Brain microvascular endothelial cell (primary cell): ENCODE data around the gene CAMK4.
"Not testable (repeated sequence)": the region's sequence is repeated elsewhere in the genome, so short reads cannot be mapped to it uniquely, and the experiment has no call there.

Experiments
- DNase-seq: peaks from one replicate; pipeline ENCODE4 v3.0.0-alpha.2; 2020
- H3K27ac ChIP-seq: fragments of 250-450 bp; sonication (Bioruptor Pico); 2 replicates; pipeline ENCODE4 v1.5.1; 2020; ENCODE audit warnings: mild to moderate bottlenecking, moderate library complexity
- H3K27me3 ChIP-seq: fragments of 250-450 bp; sonication (Bioruptor Pico); replicated peaks from 2 replicates; pipeline ENCODE4 v1.5.1; 2020; ENCODE audit warnings: mild to moderate bottlenecking
- H3K36me3 ChIP-seq: fragments of 250-450 bp; sonication (Bioruptor Pico); replicated peaks from 2 replicates; pipeline ENCODE4 v1.5.1; 2020; ENCODE audit warnings: mild to moderate bottlenecking
- H3K4me3 ChIP-seq: 2 replicates; pipeline ENCODE4 v1.5.1; 2011; ENCODE audit warnings: low read depth, mild to moderate bottlenecking, control low read depth, low read length, moderate library complexity
- CTCF ChIP-seq: IDR thresholded peaks from 2 replicates; pipeline ENCODE4 v1.5.1; 2011; ENCODE audit warnings: low read depth, mild to moderate bottlenecking, moderate library complexity, low read length, control low read depth, inconsistent platforms; ENCODE audit errors: missing control alignments
- in situ Hi-C: cut with HindIII; loops from 2 replicates; pipeline ENCODE4 v1.10.0; 2017; ENCODE audit warnings: low sequenced_read_pairs, low pct_ligation_motif_present

CAMK4 gene

GRCh38 chr5:111255169-111255568 lies 31.0 kb downstream of the CAMK4 start:
- no peak for TF ChIP-seq CTCF

GRCh38 chr5:111256128-111256527 lies 31.9 kb downstream of the CAMK4 start:
- Histone ChIP-seq H3K36me3 (no peaks in the 10 kb centered on the region), H3K27ac (no peak overlapping the region), H3K27me3 (no peaks in the 10 kb centered on the region), H3K4me3 (no peak overlapping the region)
- in situ Hi-C loops = no loop called here
- TF ChIP-seq CTCF = no peak
- DNase-seq = no peak

More at GRCh38 chr5:111255169-111255568, 31.0 kb downstream of the CAMK4 start:
- Histone ChIP-seq H3K27me3 (no peaks in the 10 kb centered on the region), H3K4me3 (no peak overlapping the region), H3K27ac (no peak overlapping the region), H3K36me3 (no peaks in the 10 kb centered on the region)
- DNase-seq = no peak
- in situ Hi-C loops = no loop called here

- in situ Hi-C loops, H3K27me3 ChIP-seq, H3K4me3 ChIP-seq, H3K36me3 ChIP-seq, DNase-seq, H3K27ac ChIP-seq: not testable (repeated sequence)
These were observed 33.4 kb downstream of the CAMK4 start for GRCh38 chr5:111257610-111258009.

GRCh38 chr5:111259636-111260035 lies 35.5 kb downstream of the CAMK4 start:
- H3K36me3 ChIP-seq = no peaks in the 10 kb centered on the region
- TF ChIP-seq CTCF = no peak
- DNase-seq = no peak
- H3K27me3 ChIP-seq = no peaks in the 10 kb centered on the region
- no peak overlapping the region for H3K27ac ChIP-seq
- H3K4me3 ChIP-seq = no peak overlapping the region
- in situ Hi-C loops = no loop called here

GRCh38 chr5:111261610-111262009 lies 37.4 kb downstream of the CAMK4 start:
- DNase-seq = no peak
- in situ Hi-C loops = no loop called here
- Histone ChIP-seq H3K36me3 (no peaks in the 10 kb centered on the region), H3K4me3 (no peak overlapping the region), H3K27me3 (no peaks in the 10 kb centered on the region), H3K27ac (no peak overlapping the region)
- TF ChIP-seq CTCF = no peak

- DNase-seq = no peak
- no peak overlapping the region for H3K4me3 ChIP-seq
- in situ Hi-C loops = no loop called here
- no peaks in the 10 kb centered on the region for H3K36me3 ChIP-seq
- TF ChIP-seq CTCF = no peak
- H3K27ac ChIP-seq = no peak overlapping the region
- H3K27me3 ChIP-seq = no peaks in the 10 kb centered on the region
These were observed 38.0 kb downstream of the CAMK4 start for GRCh38 chr5:111262153-111262552.
